GM21515 (cell line): ENCODE measurements around the gene MYO9A.
"Not testable (repeated sequence)": the region's sequence is repeated elsewhere in the genome, so short reads cannot be mapped to it uniquely, and the experiment has no call there.

Source experiments
- ATAC-seq: cut with Tn5 transposase; IDR thresholded peaks from one replicate; pipeline ENCODE4 v1.9.1; 2021; ENCODE audit not compliant: unreplicated experiment

The MYO9A gene

DNA sequence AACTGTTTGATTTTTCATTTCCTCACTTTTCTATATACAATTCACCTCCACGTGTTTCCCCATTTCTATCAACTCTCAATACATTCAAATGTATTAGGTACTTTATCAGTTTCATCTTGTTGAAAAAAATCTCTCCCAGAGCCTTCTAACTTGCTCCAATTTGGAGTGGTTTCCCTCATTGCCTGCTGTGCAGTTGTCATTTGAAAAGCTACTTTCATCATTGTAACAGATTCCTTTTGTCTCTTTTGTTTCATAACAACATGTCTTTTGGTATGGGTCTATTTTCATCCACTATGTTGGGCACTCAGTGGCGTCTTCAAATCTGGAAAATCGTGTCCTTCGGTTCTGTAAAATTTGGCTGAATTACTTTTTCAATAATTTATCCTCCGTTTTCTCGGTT is 232.6 kb downstream of the MYO9A start:
- ATAC-seq, result no peak

GRCh38 chr15:71883447-71883846 is 234.5 kb downstream of the MYO9A start:
- ATAC-seq, result no peak

- no peak for ATAC-seq
These were observed 237.7 kb downstream of the MYO9A start for GRCh38 chr15:71880276-71880675.

DNA sequence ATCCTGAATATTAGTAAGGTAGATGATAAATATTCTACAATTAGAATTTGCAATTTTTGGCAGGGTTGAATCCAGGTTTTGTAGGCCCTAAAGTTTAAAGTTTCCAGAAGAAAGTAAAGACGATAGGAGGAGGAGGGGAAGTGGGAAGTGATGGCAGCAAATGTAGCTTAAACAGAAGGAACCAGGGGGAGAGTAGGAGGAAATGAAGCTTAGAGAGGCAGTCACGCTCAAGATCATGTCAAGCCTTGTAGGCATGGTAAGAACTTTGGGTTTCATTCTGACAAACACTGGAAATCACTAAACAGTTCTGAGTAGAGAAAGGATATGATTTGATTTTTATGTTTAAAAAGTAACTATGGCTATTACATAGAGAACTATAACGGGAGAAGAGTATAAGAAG is 243.7 kb downstream of the MYO9A start:
- no peak for ATAC-seq

- not testable (repeated sequence) for ATAC-seq
These were observed 259.7 kb downstream of the MYO9A start for GRCh38 chr15:71858232-71858631.

DNA sequence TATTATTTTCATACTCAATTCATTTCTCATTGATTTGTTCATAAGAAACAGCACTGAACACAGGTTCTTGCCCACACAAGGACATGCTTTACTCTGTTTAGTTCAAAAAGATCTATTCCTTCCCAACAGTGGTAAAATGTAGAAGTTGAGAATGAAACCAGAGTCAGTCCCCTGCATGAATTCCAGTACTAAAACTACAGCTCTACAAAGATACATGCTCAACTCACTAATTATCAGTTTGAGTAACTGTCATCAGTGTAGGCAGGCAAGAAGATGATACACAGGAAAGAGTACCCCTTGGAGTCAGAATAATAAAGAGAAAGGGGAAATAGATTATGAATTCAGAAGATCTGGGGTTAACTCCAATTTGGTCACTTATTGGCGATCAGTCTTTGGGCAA is 264.4 kb downstream of the MYO9A start:
- ATAC-seq, result no peak

GRCh38 chr15:71844916-71845315 is 273.0 kb downstream of the MYO9A start:
- ATAC-seq, result no peak

- no peak for ATAC-seq
These were observed 276.4 kb downstream of the MYO9A start for GRCh38 chr15:71841563-71841962.

DNA sequence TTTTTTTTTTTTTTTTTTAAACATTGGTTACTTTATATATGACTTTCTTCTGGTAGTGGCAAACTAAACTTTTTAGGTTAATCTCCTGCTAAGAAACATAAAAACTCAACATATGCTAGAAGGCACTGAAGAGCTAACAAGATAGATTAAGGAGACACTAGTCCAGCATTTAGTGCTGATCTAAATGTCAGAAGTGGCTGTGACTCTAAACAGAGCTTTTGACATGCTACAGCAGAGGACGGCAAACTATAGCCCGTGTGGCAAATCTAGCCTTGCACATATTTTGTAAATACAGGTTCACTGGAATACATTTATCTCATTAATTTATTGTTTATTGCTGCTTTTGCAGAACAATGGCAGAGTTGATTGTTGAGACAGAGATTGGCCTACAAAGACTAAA is 287.0 kb downstream of the MYO9A start:
- no peak for ATAC-seq

- no peak for ATAC-seq
These were observed 291.8 kb downstream of the MYO9A start for GRCh38 chr15:71826196-71826595.

DNA sequence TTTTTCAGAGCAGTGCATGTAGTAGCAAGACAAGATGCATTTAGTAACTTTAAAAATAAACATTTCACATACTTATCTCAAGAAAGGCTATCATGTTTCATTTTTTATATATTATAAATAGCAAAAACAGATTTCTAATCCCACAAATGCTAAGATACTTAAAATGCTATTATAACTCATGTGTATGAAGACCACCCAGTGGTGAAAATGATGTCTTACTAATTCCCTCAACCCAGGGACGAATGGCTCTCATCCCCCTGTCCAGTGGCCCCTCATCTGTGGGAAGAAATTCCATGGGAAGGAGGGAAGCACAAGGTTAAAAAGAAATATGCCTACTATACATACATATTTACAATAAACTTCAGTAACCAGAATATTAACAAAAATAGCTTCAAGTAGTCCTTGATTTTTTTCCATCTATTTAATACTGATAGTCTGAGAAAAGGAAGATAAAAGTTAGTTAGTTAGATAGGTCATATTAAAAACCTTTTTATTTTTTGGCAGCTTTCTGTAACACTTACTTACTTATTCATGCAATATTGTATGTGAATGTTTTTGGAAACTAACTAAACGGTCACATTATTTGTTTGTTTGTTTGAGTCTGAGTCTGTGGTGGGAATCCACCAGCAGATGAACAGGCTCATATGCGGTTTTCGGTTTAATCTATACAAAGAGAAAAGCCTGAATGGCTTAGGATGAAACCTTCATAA is 292.8 kb downstream of the MYO9A start:
- ATAC-seq, result no peak

DNA sequence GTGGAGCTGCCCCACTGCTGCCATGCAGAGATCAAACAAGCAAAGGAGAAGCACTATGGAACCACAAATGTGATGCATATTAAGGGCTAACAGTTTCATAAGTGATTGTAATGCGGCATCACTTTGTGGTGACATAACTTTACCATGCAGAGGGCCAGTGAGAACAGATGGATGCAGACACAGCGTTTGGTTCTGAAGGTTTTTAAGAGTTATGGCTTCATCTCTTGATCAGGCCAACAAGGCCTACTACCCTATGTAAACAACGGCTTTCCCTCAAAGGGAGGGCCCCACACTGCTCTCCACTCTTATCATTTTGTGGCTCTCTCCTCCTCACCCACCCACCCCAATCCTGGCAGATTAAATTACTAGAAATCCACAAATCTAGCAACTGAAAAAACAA is 294.1 kb downstream of the MYO9A start:
- ATAC-seq, result no peak

DNA sequence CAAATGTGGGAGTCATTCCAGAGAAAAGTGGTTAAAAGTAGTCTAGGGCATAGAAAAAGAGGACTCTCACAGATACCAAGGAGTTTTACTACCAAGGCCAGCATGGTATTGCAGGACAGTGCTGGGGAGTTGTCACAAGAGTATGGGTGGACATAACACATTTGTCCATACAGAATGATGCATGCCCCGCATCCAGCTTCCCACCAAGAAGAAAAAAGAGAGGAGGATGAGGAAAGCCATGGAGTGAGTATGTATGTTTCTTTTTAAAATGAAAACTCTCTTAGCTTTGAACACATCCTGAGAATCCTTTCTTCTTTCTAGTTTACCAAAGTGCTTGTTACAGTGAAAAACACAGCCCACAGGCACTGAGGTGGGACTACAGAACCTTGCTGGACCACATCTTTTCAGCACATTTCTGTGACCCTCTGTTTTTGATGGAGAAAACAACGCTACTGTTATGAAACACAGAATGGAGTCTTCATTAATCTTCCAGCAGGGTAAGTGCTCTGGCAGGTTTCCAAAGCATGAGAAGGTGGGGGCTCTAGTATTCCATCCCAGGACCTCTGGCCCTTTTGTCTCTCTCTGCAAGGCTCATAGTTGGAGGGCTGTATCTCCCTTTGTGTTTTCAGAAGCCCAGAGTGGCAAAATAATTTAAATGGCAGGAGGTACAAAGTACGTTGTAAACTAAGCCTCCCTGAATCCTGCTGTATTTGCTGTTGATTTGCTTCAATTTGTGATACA is 294.9 kb downstream of the MYO9A start:
- ATAC-seq, result no peak

GRCh38 chr15:71821547-71822129 is 296.3 kb downstream of the MYO9A start:
- ATAC-seq, result no peak

GRCh38 chr15:71820127-71820526 is 297.8 kb downstream of the MYO9A start:
- ATAC-seq, result no peak

DNA sequence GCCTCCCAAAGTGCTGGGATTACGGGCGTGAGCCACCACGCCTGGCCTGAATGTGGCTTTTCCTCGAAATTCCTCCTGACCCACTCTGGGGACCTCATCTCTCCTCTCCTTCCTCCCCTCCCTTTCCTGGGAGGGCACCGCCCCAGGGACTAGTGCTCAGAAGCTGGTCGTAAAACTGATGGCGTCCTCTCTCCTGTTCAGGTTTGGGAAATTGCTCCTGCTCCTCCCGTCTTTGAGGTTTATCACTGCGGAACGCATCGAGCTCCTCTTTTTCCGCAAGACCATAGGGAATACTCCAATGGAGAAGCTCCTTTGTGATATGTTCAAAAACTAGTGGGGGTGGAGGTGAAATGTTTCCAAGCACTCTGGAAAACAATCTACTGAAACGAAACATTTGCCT is 300.6 kb downstream of the MYO9A start:
- ATAC-seq, result no peak

DNA sequence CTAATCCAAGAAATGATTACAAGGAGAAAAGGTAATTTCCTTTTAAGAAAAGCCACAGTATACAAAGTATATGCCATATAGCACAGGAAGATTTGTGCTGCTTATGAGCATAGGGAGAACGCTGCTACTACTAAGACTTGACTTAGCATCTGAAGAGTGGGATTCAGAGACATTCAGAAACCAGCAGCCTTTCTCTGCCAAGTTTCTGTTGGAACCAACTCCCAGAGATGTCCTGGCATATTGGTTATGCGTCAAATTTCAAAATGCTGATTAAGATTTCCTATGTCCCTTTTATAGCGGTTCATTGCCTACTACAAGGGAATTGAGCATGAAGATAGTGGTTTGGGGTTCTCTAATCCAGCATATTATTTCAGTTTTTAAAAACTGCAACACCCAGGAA is 302.6 kb downstream of the MYO9A start:
- ATAC-seq, result no peak

DNA sequence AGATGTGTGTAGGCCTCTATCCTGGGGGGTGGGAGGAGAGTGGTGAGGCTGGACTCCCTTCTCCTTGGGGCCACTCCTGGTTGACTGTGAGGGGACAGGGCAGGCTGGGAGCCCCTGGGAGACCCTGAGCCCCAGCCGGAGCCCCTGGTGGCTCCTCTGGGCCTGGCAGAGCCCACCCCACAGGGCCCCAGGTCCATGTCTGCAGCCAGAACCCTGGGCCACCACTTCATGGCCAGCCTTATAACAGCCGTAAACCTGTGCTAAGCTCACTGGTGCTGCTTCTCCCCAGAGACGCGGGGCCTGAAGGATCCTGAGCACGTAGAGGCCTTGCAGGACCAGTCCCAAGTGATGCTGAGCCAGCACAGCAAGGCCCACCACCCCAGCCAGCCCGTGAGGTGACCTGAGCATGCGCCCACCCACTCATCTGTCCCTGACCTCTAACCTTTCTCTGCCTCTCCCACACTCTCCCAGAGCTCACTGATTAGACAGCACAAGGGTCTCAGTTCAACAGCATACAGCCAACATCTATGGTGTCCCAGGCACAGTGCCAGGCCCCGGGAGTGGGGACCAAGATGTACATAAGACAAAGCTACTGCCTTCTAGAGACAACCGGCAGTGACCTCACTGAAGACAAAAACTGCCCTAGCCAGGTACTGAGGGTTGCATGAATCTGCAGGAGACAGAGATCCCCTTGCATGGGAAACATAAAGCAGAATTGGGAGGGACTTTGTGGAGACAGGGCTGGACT is 304.1 kb downstream of the MYO9A start:
- ATAC-seq, result no peak

DNA sequence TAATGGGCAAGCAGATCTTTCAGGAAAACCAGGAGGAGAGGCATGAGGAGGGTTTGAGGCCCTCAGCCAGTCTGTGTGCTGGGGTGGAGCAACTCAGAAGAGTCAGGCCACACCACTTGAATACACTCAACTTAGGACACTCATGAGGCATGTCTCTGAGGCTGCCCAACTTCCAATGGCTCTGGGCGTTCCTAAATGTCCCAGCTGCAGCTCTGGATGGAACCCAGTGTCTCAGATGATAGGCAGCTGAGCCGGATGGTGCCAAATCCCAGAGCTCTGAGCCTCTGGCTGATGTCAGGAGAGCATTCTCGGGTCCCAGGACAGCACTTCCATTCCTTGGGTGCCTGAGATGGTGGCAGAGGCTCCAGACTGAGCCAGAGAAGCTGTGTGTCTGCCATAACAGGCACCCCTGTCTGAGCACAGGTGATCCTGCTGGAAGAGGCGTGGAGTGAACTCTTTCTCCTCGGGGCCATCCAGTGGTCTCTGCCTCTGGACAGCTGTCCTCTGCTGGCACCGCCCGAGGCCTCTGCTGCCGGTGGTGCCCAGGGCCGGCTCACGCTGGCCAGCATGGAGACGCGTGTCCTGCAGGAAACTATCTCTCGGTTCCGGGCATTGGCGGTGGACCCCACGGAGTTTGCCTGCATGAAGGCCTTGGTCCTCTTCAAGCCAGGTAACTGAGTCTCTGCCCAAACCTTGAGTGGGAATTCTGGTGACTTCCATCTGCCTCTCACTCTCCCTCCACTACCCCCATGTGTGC is 304.8 kb downstream of the MYO9A start:
- ATAC-seq, result no peak

GRCh38 chr15:71811752-71812735 is 305.9 kb downstream of the MYO9A start:
- no peak for ATAC-seq
